Trophoblast cell (in vitro differentiated cells and primary cell): ENCODE results near the gene PPP1R36.
A peak's percentile ranks its signal among the peaks of the same experiment; 100 is the strongest.
"Not testable (repeated sequence)": the region's sequence is repeated elsewhere in the genome, so short reads cannot be mapped to it uniquely, and the experiment has no call there.

Experiments used
- DNase-seq, 2 donors: peaks; one replicate each; pipeline ENCODE4 v3.0.0-alpha.2; 2016
- H2AFZ ChIP-seq: 2 replicates; pipeline ENCODE4 v1.6.1; 2013; ENCODE audit warnings: low read length, moderate library complexity, mild to moderate bottlenecking; ENCODE audit not compliant: insufficient read depth, poor library complexity
- H2AK5ac ChIP-seq: 2 replicates; pipeline ENCODE4 v1.6.1; 2013; ENCODE audit warnings: mild to moderate bottlenecking, low read length
- H2BK120ac ChIP-seq: 2 replicates; pipeline ENCODE4 v1.6.1; 2013; ENCODE audit warnings: low read length, mild to moderate bottlenecking, moderate library complexity; ENCODE audit not compliant: insufficient read depth, poor library complexity
- H2BK12ac ChIP-seq: 2 replicates; pipeline ENCODE4 v1.6.1; 2013; ENCODE audit warnings: mild to moderate bottlenecking, low read length, moderate library complexity
- H2BK5ac ChIP-seq: 2 replicates; pipeline ENCODE4 v1.6.1; 2013; ENCODE audit warnings: low read length, low read depth, moderate library complexity, mild to moderate bottlenecking; ENCODE audit not compliant: poor library complexity
- H3K14ac ChIP-seq: 2 replicates; pipeline ENCODE4 v1.6.1; 2013; ENCODE audit warnings: mild to moderate bottlenecking, low read length
- H3K18ac ChIP-seq: 2 replicates; pipeline ENCODE4 v1.6.1; 2013; ENCODE audit warnings: mild to moderate bottlenecking, low read length
- H3K23ac ChIP-seq: 2 replicates; pipeline ENCODE4 v1.6.1; 2013; ENCODE audit warnings: low read length
- H3K27ac ChIP-seq: 2 replicates; pipeline ENCODE4 v1.5.1; 2013; ENCODE audit warnings: low read depth, mild to moderate bottlenecking, inconsistent platforms, low read length, moderate library complexity
- H3K27me3 ChIP-seq: 2 replicates; pipeline ENCODE4 v1.6.1; 2013; ENCODE audit warnings: inconsistent platforms, mild to moderate bottlenecking, low read length, moderate library complexity; ENCODE audit not compliant: insufficient read depth
- H3K36me3 ChIP-seq, 2 experiments: 1 replicate in 1 of 2; 2 replicates in 1 of 2; pipeline ENCODE4 v1.6.1; 2013; ENCODE audit warnings: low read length in 2 of 2, mild to moderate bottlenecking in 2 of 2, moderate library complexity in 1 of 2; ENCODE audit not compliant: insufficient read depth in 2 of 2, control insufficient read depth in 1 of 2
- H3K4ac ChIP-seq: 2 replicates; pipeline ENCODE4 v1.6.1; 2013; ENCODE audit warnings: low read depth, mild to moderate bottlenecking, low read length, moderate library complexity
- H3K4me1 ChIP-seq, 2 experiments: 1 replicate in 1 of 2; 2 replicates in 1 of 2; pipeline ENCODE4 v1.6.1; 2013; ENCODE audit warnings: low read length in 2 of 2, mild to moderate bottlenecking in 2 of 2, moderate library complexity in 1 of 2; ENCODE audit not compliant: insufficient read depth in 2 of 2, control insufficient read depth in 1 of 2
- H3K4me2 ChIP-seq: 2 replicates; pipeline ENCODE4 v1.6.1; 2013; ENCODE audit warnings: inconsistent platforms, mild to moderate bottlenecking, low read length, moderate library complexity
- H3K4me3 ChIP-seq: 2 replicates; pipeline ENCODE4 v1.5.1; 2013; ENCODE audit warnings: mild to moderate bottlenecking, low read depth, low read length, inconsistent platforms
- H3K79me1 ChIP-seq: one replicate; pipeline ENCODE4 v1.6.1; 2013; ENCODE audit warnings: low read length
- H3K79me2 ChIP-seq: 2 replicates; pipeline ENCODE4 v1.6.1; 2013; ENCODE audit warnings: low read length, mild to moderate bottlenecking; ENCODE audit not compliant: control insufficient read depth, insufficient read depth, poor library complexity
- H3K9ac ChIP-seq: 2 replicates; pipeline ENCODE4 v1.6.1; 2013; ENCODE audit warnings: mild to moderate bottlenecking, low read length
- H3K9me3 ChIP-seq: 2 replicates; pipeline ENCODE4 v1.6.1; 2013; ENCODE audit warnings: low read depth, mild to moderate bottlenecking, control low read depth, inconsistent platforms, low read length; ENCODE audit not compliant: insufficient read depth
- H4K12ac ChIP-seq: 2 replicates; pipeline ENCODE4 v1.6.1; 2013; ENCODE audit warnings: low read depth, mild to moderate bottlenecking, low read length, moderate library complexity
- H4K8ac ChIP-seq: 2 replicates; pipeline ENCODE4 v1.6.1; 2013; ENCODE audit warnings: low read depth, mild to moderate bottlenecking, low read length, moderate library complexity
- H4K91ac ChIP-seq: one replicate; pipeline ENCODE4 v1.6.1; 2013; ENCODE audit warnings: low read depth, mild to moderate bottlenecking, low read length, moderate library complexity
- WGBS: extraction: QIAGEN DNeasy Blood & Tissue Kit; methylation state at CpG from one replicate; pipeline ENCODE4 v1.1.7; 2013; ENCODE audit warnings: missing lambda C conversion rate; ENCODE audit not compliant: insufficient read length, insufficient coverage; ENCODE audit errors: extremely low coverage; 5-methylcytosine and 5-hydroxymethylcytosine counted together

Gene PPP1R36

GRCh38 chr14:64516969-64517368 lies 32.8 kb upstream of the PPP1R36 start:
- H3K4me1 ChIP-seq: no peaks in the 10 kb centered on the region
- no peak overlapping the region for H3K9ac ChIP-seq
- no peak overlapping the region for H3K14ac ChIP-seq
- H2AFZ ChIP-seq: no peak overlapping the region
- H4K91ac ChIP-seq: no peak overlapping the region
- H3K79me1 ChIP-seq: no peaks in the 10 kb centered on the region
- H2BK5ac ChIP-seq: no peak overlapping the region
- H3K27ac ChIP-seq: no peak overlapping the region
- no peaks in the 10 kb centered on the region for H3K9me3 ChIP-seq
- no peak overlapping the region for H3K4me3 ChIP-seq
- no peak for DNase-seq
- peaks cover 13% of the 10 kb centered on the region for H3K79me2 ChIP-seq
- H3K27me3 ChIP-seq: no peaks in the 10 kb centered on the region
- H2BK120ac ChIP-seq: no peak overlapping the region
- no peak overlapping the region for H3K23ac ChIP-seq
- peaks cover 7% of the 10 kb centered on the region in 2 experiments for H3K36me3 ChIP-seq
- no peak overlapping the region for H3K4ac ChIP-seq
- H2AK5ac ChIP-seq: no peak overlapping the region
- no peak overlapping the region for H3K4me2 ChIP-seq
- H4K8ac ChIP-seq: no peak overlapping the region
- no peak overlapping the region for H2BK12ac ChIP-seq
- H3K18ac ChIP-seq: no peak overlapping the region
- no peak overlapping the region for H4K12ac ChIP-seq
- WGBS: no CpG with 5 or more reads among the region's 1 CpG

GRCh38 chr14:64517667-64518066 lies 32.1 kb upstream of the PPP1R36 start:
- not testable (repeated sequence) for H3K4ac ChIP-seq, H3K4me2 ChIP-seq, H2BK5ac ChIP-seq, H3K9ac ChIP-seq, H3K27ac ChIP-seq, H3K4me1 ChIP-seq, DNase-seq, H3K23ac ChIP-seq, H3K4me3 ChIP-seq, H3K9me3 ChIP-seq, H2AK5ac ChIP-seq, H3K14ac ChIP-seq, H3K79me1 ChIP-seq, H3K27me3 ChIP-seq, H4K91ac ChIP-seq, H2AFZ ChIP-seq, H4K12ac ChIP-seq, H3K18ac ChIP-seq, H2BK120ac ChIP-seq, H2BK12ac ChIP-seq, H4K8ac ChIP-seq
- H3K79me2 ChIP-seq: peaks cover 13% of the 10 kb centered on the region
- no CpG with 5 or more reads among the region's 6 CpGs for WGBS
- H3K36me3 ChIP-seq: peaks cover 7 to 12% of the 10 kb centered on the region in 2 experiments

GRCh38 chr14:64518229-64518628 lies 31.5 kb upstream of the PPP1R36 start:
- Histone ChIP-seq H3K18ac (no peak overlapping the region), H3K4me3 (no peak overlapping the region), H4K12ac (no peak overlapping the region), H3K23ac (no peak overlapping the region), H3K14ac (no peak overlapping the region), H3K27ac (no peak overlapping the region), H3K9me3 (no peaks in the 10 kb centered on the region), H2BK5ac (no peak overlapping the region), H2BK12ac (no peak overlapping the region), H2BK120ac (no peak overlapping the region), H4K8ac (no peak overlapping the region), H2AK5ac (no peak overlapping the region), H3K27me3 (no peaks in the 10 kb centered on the region), H3K36me3 (peaks cover 7 to 16% of the 10 kb centered on the region in 2 experiments), H3K9ac (no peak overlapping the region), H2AFZ (no peak overlapping the region), H3K4me1 (no peaks in the 10 kb centered on the region), H3K79me1 (no peaks in the 10 kb centered on the region), H4K91ac (no peak overlapping the region), H3K79me2 (peaks cover 13% of the 10 kb centered on the region), H3K4ac (no peak overlapping the region), H3K4me2 (no peak overlapping the region)
- no peak for DNase-seq
- WGBS: no CpG with 5 or more reads among the region's 4 CpGs

GRCh38 chr14:64520699-64521098 lies 29.1 kb upstream of the PPP1R36 start:
- Histone ChIP-seq H4K91ac (no peak overlapping the region), H2AFZ (no peak overlapping the region), H3K27me3 (no peaks in the 10 kb centered on the region), H2BK120ac (no peak overlapping the region), H3K4me3 (no peak overlapping the region), H3K18ac (no peak overlapping the region), H3K9ac (no peak overlapping the region), H3K23ac (no peak overlapping the region), H3K9me3 (no peaks in the 10 kb centered on the region), H2BK5ac (no peak overlapping the region), H4K8ac (no peak overlapping the region), H3K14ac (no peak overlapping the region), H3K4ac (no peak overlapping the region), H2BK12ac (no peak overlapping the region), H3K36me3 (peaks cover 7 to 17% of the 10 kb centered on the region in 2 experiments), H3K79me1 (no peaks in the 10 kb centered on the region), H4K12ac (no peak overlapping the region), H3K79me2 (peaks cover 11% of the 10 kb centered on the region), H3K4me1 (no peaks in the 10 kb centered on the region), H3K4me2 (no peak overlapping the region), H3K27ac (peak overlapping the region; percentile 17), H2AK5ac (no peak overlapping the region)
- WGBS: no CpG with 5 or more reads among the region's 4 CpGs
- DNase-seq: no peak
